ENCODE data around the gene CDON. TPM values are rescaled to one million over a fixed set of nuclear protein-coding genes. Genes with fewer than 3 reads are reported as not detected.

CDON gene
- 4.5 TPM for polyA plus RNA-seq (2013, experiment 1 of 2; ENCODE audit: insufficient read length)
- polyA plus RNA-seq (2013, experiment 2 of 2; ENCODE audit: insufficient read length) = 5.5 TPM

- peak; percentile 95 for DNase-seq
These were observed at the start of gene CDON for GRCh38 chr11:126062679-126063506. CDON (minus strand) TSS chr11:126062866; CDS start chr11:126023476, 39,390 bp downstream.

GRCh38 chr11:126111458-126112116 lies 48.9 kb upstream of the CDON start:
- DNase-seq = no peak

GRCh38 chr11:126109941-126110731 lies 47.5 kb upstream of the CDON start:
- DNase-seq = no peak

GRCh38 chr11:126106594-126107328 lies 44.1 kb upstream of the CDON start:
- no peak for DNase-seq

- no peak for DNase-seq
These were observed 43.0 kb upstream of the CDON start for GRCh38 chr11:126105748-126106080.

- no peak for DNase-seq
These were observed 42.5 kb upstream of the CDON start for GRCh38 chr11:126105022-126105747.

GRCh38 chr11:126104420-126104819 lies 41.8 kb upstream of the CDON start:
- DNase-seq = no peak

GRCh38 chr11:126103150-126103549 lies 40.5 kb upstream of the CDON start:
- DNase-seq = no peak

GRCh38 chr11:126102436-126102981 lies 39.8 kb upstream of the CDON start:
- peak; percentile 32 for DNase-seq

GRCh38 chr11:126101930-126102283 lies 39.2 kb upstream of the CDON start:
- no peak for DNase-seq

GRCh38 chr11:126101251-126101929 lies 38.7 kb upstream of the CDON start:
- no peak for DNase-seq

- DNase-seq = no peak
These were observed 38.0 kb upstream of the CDON start for GRCh38 chr11:126100716-126101115.

- DNase-seq = no peak
These were observed 35.6 kb upstream of the CDON start for GRCh38 chr11:126098204-126098769.

- DNase-seq = no peak
These were observed 33.1 kb upstream of the CDON start for GRCh38 chr11:126095745-126096144.

- DNase-seq = no peak
These were observed 27.8 kb upstream of the CDON start for GRCh38 chr11:126090452-126090851.

- no peak for DNase-seq
These were observed 26.3 kb upstream of the CDON start for GRCh38 chr11:126088999-126089398.

- DNase-seq = no peak
These were observed 23.6 kb upstream of the CDON start for GRCh38 chr11:126086248-126086647.

GRCh38 chr11:126084608-126084912 lies 21.9 kb upstream of the CDON start:
- no peak for DNase-seq

- DNase-seq = no peak
These were observed 21.4 kb upstream of the CDON start for GRCh38 chr11:126083829-126084607.
